Measurements from ENCODE around the gene ZBTB7A.

Gene ZBTB7A

DNA sequence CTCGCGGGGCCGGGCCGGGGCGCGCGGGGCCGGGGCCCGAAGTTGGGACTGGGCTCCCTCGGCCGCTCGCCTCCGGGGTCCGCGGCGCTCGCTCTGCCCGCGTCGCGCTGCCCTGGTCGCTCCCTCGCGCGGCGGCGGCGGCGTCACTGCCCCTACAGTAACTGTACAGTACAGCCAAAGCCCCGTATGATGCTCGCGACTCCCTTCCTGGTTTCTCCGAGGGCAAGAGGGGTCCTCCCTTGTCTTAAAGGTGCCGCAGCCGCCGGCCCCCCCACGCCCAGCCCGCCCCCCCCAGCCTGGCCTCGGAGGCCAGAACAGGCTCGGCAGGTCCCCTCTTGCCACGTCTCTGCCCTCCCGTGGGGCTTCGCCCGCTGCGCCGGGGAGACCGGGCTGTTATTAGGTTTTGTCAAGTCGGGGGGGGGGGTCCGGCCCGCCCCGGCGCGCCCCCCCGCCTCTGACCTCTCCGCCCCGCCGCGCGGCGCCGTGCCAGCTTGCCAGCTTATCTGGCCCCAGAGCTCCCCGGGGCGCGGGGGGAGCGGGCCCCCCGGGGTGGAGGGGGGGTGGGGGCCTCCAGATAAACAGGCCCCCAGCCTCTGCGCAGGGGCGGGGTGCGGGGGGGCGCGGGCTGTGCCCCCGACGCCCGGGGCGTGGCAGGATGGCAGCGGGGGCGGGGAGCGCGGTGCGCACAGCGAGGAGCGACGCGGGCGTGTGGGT is at the start of gene ZBTB7A:
ZBTB7A (minus strand) TSS at position 218 of the 714 bp plus-strand sequence. CDS start 11,667 bp downstream, outside the sequence.
- peak; percentile 67 for DNase-seq (ENCODE audit: low spot score)

DNA sequence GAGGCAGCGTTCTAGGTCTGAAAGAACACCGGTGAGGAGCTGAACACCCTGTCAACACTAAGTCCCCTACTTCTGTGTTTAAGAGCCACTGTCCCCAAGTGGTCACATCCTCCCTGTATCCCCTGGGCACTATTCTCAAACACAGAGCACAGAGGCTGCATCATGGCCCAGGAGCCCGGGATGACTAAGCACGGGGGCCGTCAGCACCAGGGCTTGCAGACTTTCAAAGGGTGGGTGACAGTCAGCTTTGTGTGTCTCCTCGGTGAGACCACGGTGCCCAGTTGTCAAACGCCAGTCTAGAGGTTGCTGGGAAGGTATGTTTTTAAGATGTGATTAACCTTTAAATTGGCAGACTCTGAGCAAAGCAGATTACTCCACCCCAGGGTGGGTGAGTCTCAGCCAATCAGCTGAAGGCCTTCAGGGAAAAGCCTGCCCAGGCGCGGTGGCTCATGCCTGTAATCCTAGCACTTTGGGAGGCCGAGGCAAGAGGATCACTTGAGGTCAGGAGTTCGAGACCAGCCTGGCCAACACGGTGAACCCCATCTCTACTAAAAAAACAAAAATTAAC is 49.2 kb upstream of the ZBTB7A start:
- no peak for DNase-seq (ENCODE audit: low spot score)

DNA sequence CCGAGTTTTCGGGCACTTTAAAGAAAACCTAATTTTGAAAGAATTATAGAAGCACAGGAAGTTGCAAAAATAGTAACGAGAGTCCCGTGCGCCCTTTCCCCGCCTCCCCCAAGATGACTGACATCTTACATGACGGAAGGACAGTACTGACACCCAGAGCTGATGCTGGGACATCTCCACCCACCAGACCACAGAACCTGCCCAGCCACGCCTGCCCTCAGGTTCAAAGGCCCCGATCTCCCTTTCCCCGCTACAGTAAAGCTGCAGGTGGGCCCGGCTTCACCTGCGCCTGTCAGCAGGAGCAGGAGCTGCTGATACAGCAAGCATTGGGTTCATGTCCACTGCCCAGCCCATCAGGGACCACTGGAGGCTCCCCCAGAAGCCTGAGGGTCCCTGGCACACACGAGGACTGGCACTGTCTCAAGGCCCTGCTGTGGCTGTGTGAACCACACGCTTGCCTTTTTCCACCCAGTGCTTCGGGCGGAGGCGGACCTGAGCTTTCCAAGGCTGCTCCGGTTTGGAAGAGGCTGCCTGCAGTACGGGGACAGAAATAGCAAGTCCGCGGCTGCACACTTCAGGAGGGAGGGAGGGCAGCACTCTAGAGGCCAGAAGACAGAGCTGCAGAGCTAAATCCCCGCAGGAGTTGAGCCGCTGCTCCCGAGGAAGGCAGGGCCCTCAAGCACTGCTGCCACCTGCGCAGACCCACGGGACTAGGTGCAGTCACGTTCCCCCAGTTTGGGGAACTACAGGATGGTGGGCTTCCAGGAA is 48.5 kb upstream of the ZBTB7A start:
- DNase-seq (ENCODE audit: low spot score), result no peak

DNA sequence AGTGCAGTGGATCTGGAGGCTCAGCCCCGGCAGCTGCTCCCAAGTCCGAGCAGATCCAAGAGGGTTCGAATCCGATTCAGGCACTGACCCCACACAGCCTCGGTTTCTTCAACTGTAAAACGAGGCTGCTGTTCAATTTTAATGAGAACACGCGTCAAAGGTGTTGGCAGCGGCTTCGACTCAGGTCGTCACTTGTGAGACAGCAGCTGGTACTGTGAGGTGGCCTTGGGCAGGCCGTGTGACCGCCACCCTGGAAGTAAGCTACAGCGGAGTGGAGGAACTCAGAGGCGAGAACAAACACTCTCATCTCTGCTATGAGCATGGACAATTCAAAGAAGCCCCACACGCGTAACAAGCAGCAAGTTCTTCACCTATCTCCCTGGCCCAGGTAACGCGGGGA is 47.5 kb upstream of the ZBTB7A start:
- DNase-seq (ENCODE audit: low spot score), result no peak

DNA sequence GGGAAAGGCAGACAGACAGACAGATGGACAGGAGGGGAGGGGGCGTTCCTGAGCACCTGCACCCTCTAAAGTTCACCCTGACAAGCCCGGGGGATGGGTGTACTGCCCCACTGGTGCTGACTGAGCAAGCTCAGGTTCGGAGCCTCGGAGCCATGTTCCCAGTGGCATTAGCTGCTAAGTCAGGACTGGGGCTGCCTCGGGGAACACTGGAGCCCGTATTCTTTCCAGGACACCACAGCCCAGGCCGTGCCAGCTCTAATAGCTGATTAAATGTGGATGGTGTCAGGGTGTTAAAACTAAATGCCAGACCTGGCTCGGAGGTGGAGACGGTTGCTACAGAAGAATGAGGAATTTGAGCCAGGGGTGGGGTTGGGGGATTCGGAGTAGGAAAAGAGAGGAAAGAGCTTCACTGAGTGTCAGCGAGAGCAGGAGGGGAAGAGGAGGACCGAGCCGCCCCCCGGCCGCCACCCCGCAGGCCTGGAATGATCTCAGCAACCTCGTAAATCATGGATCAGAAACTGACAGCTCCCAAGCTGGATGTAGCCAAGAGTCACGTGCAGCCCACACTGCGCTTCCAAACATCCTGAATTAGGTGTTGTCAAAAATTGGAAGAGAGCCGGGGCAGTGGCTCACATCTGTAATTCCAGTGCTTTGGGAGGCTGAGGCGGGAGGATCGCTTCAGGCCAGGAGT is 46.8 kb upstream of the ZBTB7A start:
- no peak for DNase-seq (ENCODE audit: low spot score)

DNA sequence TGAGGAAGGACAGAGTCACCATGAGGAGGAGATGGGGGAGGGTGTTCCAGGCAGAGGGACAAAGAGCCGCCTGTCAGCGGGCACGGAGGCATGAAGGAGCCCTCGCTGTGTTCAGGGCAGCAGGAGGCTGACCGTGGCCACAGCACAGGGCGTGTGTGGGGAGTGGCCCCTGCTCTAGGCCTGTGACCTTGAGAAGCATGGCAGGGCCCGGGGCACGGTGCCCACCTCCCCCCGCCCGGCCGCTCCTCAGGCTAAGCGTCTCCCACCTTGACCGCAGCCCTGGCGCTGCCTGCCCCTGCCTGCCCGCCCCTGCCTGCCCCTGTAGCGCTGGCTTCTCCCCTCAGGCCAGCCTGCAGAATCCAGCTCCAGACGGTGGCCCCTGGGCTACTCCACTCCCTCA is 45.7 kb upstream of the ZBTB7A start:
- no peak for DNase-seq (ENCODE audit: low spot score)

DNA sequence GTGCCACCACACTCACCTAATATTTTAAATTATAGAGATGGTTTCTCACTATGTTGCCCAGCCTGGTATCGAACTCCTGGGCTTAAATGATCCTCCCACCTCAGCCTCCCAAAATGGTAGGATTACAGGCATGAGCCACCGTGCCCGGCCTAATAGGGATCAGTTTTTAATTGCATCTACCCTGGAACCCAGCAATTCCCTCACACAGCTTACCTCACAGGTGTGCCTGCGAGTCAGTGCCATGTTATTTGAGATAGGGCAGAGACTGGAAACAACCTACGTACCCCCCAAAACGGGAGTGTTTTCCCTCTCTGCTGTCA is 42.9 kb upstream of the ZBTB7A start:
- DNase-seq (ENCODE audit: low spot score), result no peak

DNA sequence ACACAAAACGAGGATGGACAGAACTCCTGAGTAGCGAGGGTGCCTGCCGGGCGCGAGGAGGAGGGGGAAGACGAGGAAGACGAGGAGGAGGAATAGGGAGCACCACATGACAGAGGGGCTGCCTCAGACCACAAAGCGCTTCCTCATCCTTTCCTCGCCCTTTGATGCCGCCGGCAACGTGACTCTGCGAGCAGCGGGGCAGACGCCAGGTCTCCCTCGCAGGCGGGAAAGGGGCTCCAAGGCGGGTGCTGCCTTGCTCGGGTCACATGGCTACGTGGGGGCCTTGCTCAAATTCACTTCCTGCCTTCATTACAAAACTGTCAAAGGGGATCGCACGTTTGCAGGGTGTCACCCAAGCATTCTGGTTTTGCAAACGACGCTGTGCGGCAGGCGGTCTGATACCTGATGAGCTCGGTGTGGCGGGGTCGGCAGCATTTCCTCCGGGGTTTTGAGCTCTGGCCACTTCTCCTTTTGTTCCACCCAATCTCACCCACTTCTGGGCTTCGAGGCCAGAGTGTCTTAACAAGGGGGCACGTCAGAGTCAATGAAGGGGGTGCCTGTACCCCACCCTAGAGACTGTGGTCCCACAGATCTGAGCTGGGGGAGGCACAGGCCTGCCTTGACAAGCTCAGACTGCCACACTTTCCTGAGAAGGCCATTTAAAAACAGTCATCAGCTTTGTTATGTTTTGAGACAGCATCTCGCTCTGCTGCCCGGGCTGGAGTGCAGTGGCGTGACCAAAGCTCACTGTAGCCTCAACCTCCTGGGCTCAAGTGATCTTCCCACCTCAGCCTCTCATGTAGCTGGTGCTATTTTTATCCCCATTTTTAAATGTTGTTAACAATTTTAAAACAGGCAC is 42.3 kb upstream of the ZBTB7A start:
- no peak for DNase-seq (ENCODE audit: low spot score)

DNA sequence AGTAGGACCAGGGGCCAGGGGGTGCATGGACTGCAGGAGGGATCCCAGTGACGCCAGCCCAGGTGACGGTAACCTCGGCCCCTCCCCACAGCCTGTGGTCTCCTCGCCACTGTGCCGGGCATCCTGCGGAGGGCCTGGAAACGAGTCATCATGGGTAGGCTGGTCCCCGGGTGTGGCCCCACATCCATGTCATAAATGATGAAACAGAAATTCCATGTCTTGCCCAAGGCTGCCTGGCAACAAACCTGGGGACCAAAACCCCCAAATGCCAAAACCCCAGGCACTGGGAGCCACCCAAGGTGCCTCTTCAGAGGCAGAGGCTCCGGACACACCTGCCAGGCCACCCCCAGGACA is 36.4 kb upstream of the ZBTB7A start:
- no peak for DNase-seq (ENCODE audit: low spot score)

DNA sequence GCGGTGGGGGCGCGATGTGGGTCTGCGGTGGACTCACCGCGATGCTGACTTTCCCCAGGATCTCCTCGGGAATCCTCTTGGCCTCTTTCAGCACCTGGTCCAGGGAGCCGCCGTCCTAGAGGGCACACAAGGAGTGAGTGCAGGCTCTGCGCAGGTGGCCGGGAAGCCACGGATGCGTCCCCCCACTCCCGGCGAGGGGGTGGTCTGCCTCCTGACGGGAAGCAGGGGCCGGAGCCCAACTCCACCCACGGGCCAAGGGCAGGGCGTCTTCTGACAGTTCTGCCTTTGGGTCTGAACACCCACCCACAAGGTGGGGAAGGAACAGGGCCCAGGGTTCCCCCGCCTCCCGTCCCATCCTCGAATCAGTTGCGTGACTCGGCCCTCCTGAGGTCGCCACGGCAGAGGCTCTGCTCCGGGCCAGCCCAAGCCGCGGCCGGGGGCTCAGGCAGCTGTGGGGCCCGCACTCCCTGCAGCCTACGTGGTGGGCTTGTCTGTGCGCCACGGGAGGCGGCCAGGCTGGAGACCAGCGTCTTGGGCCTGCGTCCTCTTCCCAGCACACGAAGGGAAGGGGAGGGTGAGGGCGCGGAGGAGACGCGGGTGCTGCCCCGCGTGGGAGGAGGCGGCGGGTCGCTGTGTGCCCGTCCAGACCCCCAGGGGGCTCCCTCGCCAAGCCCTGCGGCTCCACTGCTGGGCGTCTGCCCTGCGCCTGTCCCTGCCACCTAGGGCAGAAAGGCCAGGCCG is 35.8 kb upstream of the ZBTB7A start:
- no peak for DNase-seq (ENCODE audit: low spot score)

DNA sequence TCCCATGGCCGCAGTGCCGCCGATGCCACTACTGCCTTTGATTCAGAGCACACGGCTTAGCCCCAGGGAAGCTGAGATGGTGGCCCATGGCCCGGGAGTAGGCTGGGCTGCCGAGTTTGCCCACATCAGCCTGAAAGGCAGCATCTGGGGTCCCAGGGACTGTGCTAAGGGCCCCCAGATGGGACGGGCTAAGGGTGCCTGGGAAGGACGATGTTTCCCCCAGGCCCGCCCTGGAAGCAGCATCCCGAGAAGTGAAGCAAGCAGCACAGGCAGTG is 34.7 kb upstream of the ZBTB7A start:
- DNase-seq (ENCODE audit: low spot score), result no peak

DNA sequence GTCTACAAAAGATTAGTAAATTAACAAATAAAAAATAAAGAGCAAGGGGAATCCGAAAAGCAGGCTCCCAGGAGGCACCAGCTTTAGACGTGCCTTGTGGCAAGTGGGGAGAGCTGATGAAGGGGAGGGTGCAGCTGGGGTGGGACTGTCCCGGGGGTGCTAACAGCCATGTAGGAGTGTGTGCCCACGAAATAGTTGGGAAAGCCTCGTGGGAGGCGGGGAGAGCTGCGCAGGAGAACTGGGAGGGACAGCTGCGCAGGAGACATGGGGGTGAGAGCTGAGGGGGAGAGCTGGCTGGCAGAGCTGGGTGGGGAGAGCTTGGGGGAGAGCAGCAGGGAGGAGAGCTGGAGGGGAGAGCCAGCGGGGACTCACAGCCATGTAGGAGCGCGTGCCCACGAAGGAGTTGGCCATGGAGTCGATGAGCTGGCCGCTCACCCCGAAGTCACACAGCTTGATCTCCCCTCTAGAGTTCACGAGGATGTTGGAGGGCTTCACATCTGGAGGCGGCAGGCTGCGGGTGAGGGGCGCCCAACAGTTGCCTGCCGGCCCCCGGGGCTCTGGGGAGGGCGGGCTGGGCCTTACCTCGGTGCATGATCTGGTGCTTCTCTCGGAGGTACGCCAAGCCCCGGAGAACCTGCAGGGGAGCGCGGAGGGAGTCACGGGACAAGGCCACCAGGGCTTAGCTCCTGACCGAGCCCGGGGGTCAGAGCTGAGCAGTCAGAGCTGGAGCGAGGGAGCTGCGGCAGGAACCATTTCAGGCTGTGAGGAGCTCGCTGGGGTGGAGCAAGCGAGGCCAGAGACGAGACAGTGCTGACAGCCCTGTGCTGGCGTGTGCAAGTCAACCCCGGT is 34.2 kb upstream of the ZBTB7A start:
- no peak for DNase-seq (ENCODE audit: low spot score)

DNA sequence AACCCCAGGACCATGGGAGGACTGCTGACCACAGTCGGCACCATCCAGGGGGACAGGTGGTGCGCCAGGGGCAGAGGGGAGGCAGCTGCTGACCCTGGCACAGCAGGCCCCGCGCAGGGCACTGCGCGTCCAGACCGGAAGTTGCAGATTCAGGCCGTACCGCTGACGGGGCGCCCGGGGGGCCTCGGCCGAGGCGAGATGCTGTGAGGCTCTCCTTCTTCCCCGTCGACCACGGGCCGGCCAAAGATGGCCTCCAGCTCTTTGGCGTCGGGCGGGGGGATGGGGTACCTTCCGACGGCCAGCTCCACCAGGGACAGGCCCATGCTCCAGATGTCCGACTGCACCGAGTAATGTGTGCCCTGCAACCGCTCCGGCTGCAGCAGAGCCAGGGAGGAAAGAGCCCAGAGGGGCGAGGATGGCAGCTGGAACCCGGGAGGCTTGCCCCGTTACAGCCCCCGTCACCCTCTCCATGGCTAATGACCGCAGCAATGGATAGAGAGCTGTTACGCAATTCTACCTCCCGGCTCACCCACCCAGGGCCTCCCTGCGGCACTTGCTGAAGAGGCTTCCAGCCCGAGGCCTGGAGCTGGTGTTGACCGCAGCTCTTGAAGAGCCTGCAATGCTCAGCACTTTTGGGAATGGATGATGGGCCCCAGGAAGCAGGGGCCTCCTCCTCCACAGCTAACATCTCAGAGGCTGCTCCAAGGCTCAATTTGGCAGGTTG is 32.5 kb upstream of the ZBTB7A start:
- DNase-seq (ENCODE audit: low spot score), result no peak

DNA sequence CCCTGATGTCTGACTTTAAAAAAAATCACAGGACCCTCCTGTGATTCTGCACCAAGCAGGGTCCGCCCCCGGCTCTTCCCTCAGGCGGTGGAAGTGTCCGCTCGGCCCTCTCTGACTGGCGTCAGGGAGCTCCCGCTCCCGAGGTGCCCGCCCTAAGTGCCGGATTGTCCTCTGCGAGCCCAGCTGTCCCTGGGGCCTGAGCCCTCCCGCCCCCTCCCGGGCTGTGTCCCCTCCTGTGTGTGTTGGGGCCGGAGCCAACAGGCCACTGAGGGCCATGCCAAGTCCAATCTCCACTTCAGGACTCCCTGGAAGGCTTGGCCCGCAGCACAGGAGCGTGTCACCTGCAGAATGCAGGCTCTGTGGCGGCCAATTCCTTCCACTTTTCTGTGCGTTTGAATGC is 31.8 kb upstream of the ZBTB7A start:
- no peak for DNase-seq (ENCODE audit: low spot score)

DNA sequence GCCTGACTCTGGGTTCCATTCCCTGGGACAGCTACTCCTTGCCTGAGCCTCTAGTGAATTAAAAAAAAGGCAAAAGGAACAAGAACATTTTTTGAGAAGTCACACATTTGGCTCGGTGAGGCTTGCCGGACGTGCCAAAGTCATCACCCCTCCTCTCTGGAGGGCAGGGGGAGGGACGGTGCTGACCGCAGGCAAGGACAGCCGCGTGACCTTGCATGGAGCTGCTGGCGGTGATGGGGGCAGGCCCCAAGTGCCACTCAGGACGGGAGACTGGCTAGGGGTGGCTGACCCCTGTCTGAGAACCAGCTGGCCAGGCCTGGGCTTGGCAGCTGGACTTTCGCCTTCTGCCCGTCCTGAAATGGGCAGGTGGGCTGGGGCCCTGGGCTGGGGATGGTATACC is 30.8 kb upstream of the ZBTB7A start:
- DNase-seq (ENCODE audit: low spot score), result no peak

DNA sequence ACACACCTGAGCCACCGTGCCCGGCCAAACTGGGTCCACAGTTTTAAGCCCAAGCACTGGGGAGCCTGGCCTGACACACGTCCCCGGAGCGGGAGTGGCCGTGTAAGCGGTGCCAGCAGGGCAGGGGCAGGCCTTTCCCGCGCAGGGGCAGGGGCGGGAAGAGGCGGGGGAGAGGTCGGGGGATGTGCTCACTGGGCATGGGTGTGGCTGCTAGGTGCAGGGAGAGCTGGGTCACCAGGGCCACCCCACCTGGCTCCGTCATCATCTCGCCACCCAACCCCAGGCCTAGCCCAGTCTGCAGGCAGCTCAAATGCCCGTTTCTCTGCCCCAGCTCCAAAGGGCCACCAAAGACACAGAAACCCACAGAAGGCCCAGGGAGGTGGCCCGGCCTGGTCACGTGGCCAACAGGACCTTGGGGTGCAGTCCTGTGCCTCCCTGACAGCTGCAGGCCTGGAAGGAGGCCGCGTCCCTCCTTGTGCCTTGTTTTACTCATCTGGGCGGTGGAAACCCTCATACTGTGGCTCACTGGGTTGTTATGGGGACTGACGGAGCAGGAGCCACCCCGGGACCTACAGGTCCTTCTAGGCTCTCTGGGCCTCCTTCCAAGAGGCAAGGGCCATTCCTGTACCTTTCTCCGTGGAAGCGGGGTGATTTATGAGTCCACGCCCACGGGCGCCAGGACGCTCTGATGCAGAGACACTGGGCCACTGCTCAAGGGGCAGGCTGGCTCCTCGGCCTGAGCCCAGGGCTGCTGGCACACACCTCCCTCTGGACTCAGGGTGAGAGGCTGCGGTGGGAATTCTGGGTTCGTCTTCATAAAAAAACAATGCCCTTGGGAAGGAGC is 29.6 kb upstream of the ZBTB7A start:
- DNase-seq (ENCODE audit: low spot score), result no peak

DNA sequence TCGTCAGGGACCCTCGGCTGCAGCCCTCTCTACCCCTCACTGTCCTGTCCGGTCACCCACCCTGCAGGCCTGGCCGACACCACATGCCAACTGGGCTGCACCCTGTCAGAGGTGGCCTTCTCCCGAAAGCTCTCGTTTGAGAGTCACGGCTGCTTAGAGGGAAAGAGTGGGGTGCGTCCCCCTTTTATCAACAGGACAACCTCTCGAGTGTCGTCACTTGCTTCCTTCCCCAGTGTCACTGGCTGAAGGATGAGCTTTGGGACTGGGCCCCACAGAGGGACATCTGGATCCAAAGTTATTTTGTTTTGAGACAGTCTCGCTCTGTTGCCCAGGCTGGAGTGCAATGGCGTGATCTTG is 28.8 kb upstream of the ZBTB7A start:
- DNase-seq (ENCODE audit: low spot score), result no peak

DNA sequence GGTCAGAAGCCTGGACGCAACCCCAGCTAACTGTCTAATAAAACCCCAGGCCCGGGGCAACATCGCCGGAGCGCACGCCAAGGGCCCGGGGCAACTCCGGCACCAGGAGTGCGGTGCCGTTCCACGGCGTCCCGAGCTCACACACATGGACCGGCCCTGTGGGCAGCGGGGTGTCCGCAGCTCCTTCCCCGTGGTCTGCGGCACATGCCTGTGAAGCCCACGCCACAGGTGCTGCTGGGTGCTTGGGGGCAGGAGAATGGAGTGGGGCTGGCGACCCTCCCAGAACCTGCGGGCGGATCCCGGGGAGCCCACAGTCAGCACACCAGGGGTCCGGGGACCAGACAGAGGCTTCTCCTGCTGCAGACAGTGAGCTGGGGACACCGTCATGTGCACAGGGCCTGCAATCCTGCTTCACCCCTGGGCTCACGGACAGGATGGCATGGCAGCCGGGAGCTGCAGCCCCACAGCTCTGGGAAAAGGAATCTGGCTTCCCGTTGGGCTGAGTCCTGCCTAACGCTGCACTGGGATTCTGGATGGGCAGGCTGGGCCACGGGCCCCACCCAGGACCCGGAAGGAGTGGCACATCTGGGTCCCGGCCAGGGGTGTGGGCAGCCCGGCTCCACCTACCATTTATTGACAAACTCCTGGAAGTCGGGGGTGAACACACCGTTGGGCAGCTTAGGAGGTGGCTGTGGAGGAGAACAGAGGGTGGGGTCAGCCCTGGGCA is 28.2 kb upstream of the ZBTB7A start:
- no peak for DNase-seq (ENCODE audit: low spot score)

Data from COLO829 (cell line).